HG02759 (cell line): ENCODE measurements around the gene ZBTB34.
A peak's percentile ranks its signal among the peaks of the same experiment; 100 is the strongest.

ENCODE experiments used
- ATAC-seq: cut with Tn5 transposase; IDR thresholded peaks from one replicate; pipeline ENCODE4 v1.9.1; 2021; ENCODE audit warnings: mild to moderate bottlenecking, moderate library complexity; ENCODE audit not compliant: unreplicated experiment

The ZBTB34 gene

GRCh38 chr9:126842977-126843799 lies 17.3 kb upstream of the ZBTB34 start:
- ATAC-seq: peak; percentile 49

DNA sequence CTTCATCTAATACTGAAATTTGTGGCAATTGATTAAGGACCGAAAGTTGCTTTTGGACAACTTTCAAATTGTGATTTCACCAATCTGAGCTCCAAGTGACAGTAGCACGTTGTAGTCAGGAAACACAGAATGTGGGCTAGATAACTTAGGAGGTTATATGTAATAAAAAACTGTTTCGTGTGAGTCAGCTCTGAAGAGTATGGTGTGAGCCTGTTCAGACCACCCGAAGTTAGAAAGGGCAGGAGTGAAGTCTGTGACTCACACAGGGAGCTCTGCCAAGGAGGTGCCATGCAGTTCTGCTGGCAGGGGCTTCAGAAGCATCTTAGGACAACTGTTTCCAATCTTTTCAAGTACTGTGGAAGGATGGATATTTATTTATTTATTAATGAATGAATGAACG lies 16.4 kb upstream of the ZBTB34 start:
- ATAC-seq: no peak

GRCh38 chr9:126847051-126847450 lies 13.4 kb upstream of the ZBTB34 start:
- no peak for ATAC-seq

GRCh38 chr9:126849591-126850225 lies 10.7 kb upstream of the ZBTB34 start:
- no peak for ATAC-seq

GRCh38 chr9:126851286-126851880 lies 9.1 kb upstream of the ZBTB34 start:
- ATAC-seq: no peak

- ATAC-seq: no peak
These were observed 8.3 kb upstream of the ZBTB34 start for GRCh38 chr9:126852086-126852688.

DNA sequence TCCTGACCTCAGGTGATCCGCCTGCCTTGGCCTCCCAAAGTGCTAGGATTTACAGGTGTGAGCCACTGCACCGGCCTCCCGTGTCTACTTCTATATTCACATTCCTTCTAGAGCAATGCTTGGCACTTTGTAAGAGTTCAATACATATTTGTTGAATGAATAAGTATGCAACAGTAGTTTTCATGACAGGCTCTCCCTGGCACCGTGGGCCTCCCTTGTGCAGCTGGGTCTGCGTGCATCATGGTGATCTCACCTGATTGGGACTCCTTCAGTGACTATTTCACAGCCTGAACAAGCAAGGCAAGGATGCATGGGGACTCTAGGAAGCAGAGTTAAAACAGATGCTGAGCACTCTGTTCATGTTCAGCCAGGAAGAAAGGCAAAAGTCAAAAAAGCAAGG lies 6.8 kb upstream of the ZBTB34 start:
- ATAC-seq: no peak

DNA sequence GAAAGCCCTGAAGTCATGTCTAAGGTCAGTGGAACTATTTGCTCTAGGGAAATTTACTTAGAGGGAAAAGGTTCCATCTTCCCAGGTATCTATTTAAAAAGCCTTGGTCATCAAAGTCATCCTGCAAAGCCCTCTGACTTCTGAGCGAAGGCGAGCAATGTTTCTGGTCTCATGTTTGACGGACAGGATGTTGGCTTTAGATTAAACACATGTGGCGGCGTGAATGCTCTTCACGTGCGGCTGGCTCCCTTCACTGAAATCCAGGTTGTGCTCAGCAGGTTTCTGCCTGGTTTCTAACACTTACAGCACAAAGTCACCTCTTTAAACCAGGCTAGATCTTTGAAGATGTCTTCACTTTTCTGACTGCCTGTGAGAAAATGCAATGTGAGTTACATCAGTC lies 5.7 kb upstream of the ZBTB34 start:
- ATAC-seq: no peak

DNA sequence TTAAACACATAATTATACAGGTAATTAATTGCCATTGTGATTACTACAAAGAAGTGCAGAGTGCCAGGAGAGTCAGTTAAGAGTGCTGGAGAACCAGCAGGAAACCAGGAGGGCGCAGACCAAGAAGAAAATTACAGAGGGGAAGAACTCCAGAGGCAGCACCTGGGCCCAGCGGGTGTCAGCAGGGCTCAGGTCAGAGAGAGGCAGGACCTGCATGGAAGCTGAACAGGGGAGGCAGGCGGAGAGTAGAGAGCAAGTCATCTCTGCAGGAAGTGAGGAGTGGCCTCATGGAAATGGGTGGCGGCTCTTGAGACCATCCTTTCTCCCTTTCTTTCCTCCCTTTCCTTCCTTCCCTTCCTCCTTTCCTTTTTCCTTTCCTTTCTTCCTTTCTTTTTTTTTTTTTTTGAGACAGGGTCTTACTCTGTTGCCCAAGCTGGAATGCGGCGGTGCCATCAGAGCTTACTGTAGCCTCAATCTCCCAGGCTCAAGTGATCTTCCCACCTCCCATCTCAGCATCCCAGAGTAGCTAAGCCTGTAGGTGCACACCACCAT lies 4.0 kb upstream of the ZBTB34 start:
- ATAC-seq: no peak

GRCh38 chr9:126857261-126857960 lies 3.0 kb upstream of the ZBTB34 start:
- no peak for ATAC-seq

- no peak for ATAC-seq
These were observed 1.3 kb upstream of the ZBTB34 start for GRCh38 chr9:126859111-126859510.

- ATAC-seq: peak; percentile 36
These were observed 473 bp downstream of the ZBTB34 start for GRCh38 chr9:126860757-126861466.

DNA sequence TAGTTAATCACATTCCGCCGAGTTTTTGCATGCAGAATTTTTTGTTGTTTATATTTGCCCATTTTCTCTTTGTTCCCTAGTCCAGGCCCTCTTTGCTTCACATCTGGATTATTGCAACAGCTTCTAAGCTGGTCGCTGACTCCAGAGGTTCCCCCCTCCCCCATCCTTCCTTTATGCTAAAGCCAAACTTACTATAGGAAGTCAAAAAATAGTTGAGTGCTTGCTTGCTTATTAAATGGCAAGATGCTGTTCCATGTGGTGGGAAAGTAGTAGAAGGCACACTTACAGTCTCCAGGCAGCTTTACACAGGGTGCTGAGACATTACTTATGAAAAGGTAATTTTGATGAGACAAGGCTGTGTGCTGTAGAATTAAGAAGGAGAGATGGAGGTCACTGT lies 1.3 kb downstream of the ZBTB34 start:
- no peak for ATAC-seq

- ATAC-seq: no peak
These were observed 1.8 kb downstream of the ZBTB34 start for GRCh38 chr9:126862104-126862761.

GRCh38 chr9:126864771-126865170 lies 4.3 kb downstream of the ZBTB34 start:
- no peak for ATAC-seq

DNA sequence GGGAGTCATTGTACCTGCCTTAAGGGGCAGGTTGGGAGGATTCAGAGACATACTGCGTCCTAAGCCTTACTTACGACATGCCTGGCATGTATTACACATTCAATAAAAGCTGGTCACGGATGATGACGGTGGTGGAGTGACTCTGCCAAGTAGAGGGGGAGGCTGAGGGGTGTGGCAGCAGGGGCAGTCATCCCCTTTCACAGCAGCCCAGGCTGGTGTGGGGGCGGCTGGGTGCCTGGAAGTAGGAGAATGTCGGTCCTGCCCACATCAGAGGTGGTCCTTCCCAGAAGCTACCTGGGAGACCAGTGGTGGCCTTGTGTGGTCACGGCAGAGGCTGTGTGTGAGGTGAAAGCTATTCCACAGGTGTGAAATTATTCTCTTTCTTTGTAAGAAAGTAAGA lies 8.9 kb downstream of the ZBTB34 start:
- ATAC-seq: no peak

- no peak for ATAC-seq
These were observed 12.1 kb downstream of the ZBTB34 start for GRCh38 chr9:126872516-126872915.

DNA sequence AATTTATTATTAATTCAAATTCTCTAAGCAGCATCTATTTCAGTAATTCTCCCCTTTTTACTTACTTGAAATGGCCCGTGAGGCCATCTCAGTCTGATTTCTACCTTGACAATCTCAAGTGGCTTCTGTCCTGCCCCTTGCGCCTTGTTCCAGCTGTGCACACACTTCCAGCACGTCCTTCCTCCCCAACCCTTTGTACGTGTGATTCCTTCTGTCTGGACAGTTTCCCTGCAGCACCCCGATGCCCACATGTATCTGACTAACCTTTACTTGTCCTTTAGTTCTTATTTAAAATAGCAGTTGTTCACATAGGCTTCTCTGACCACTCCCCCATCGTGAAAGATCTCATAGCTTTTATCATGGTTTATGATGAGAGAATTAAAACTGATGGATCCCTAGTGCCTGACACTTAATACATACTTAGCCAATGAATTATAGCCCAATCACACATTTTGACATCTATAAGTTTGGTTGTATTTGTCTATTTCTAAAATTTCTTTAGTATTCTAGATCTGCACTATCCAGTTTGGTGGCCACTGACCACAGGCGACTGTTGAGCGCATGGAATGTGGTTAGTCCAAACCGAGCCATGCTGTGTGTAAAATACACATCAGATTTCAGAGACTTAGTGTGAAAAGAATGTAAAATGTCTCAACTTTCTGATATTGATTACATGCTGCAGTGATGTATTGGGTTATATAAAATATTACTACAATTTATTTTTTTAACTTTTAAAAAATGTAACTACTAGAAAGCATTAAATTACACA lies 14.3 kb downstream of the ZBTB34 start:
- no peak for ATAC-seq
